PC-9 (cell line): ENCODE measurements around the gene PRKCH. TPM values are rescaled to one million over a fixed set of nuclear protein-coding genes. Genes with fewer than 3 reads are reported as not detected.

Experiments
- BruUV-seq: library from RNA; stranded (reverse); fragments of 400-500 nt; replicated peaks from 2 replicates; lab custom pipeline; 2021; lab: Mats Ljungman, UMichigan
- CTCF ChIA-PET: fragments of 300-600 bp; sonication (Branson Sonifier 250); formaldehyde crosslinking; loops from one replicate; lab custom pipeline; 2022; ENCODE audit warnings: antibody characterized with exemption; lab: Charles Lee
- POLR2A ChIA-PET: fragments of 300-600 bp; sonication (Branson Sonifier 250); formaldehyde crosslinking; loops from one replicate; lab custom pipeline; 2022; ENCODE audit warnings: antibody characterized with exemption; ENCODE audit not compliant: unreplicated experiment; lab: Charles Lee
- DNase-seq, 2 experiments: peaks; one replicate each; pipeline versions ENCODE4 v3.0.0 to v3.0.0-alpha.2; 2015 to 2022; ENCODE audit warnings: mixed read lengths in 1 of 2
- H2AFZ ChIP-seq: fragments of 200-600 bp; sonication (generic); 2 replicates; pipeline ENCODE4 v1.8.1; 2017; ENCODE audit warnings: antibody characterized with exemption
- H3F3A ChIP-seq: fragments of 200-600 bp; sonication (generic); 2 replicates; pipeline ENCODE4 v1.8.1; 2017; ENCODE audit warnings: antibody characterized with exemption, mild to moderate bottlenecking, low read depth; ENCODE audit not compliant: insufficient read depth
- H3K27ac ChIP-seq: fragments of 200-600 bp; sonication (generic); 2 replicates; pipeline ENCODE4 v1.6.1; 2016; ENCODE audit warnings: mixed run types
- H3K27me3 ChIP-seq: fragments of 200-600 bp; sonication (generic); 2 replicates; pipeline ENCODE4 v1.6.1; 2016; ENCODE audit warnings: low read depth, mixed run types; ENCODE audit not compliant: insufficient read depth
- H3K36me3 ChIP-seq: fragments of 200-600 bp; sonication (generic); 2 replicates; pipeline ENCODE4 v1.6.1; 2016; ENCODE audit warnings: low read depth, mixed run types
- H3K4me1 ChIP-seq: fragments of 200-600 bp; sonication (generic); replicated peaks from 2 replicates; pipeline ENCODE4 v1.6.1; 2016; ENCODE audit warnings: mixed run types; ENCODE audit not compliant: insufficient read depth
- H3K4me2 ChIP-seq: fragments of 200-600 bp; sonication (generic); 2 replicates; pipeline ENCODE4 v1.6.1; 2017; ENCODE audit warnings: mixed run types
- H3K4me3 ChIP-seq: fragments of 200-600 bp; sonication (generic); 2 replicates; pipeline ENCODE4 v1.6.1; 2016; ENCODE audit warnings: mixed run types
- H3K79me2 ChIP-seq: fragments of 200-600 bp; sonication (generic); 2 replicates; pipeline ENCODE4 v1.6.1; 2017; ENCODE audit warnings: low read depth, mixed run types
- H3K9me2 ChIP-seq: fragments of 200-600 bp; sonication (generic); 2 replicates; pipeline ENCODE4 v1.8.1; 2017; ENCODE audit warnings: mild to moderate bottlenecking; ENCODE audit not compliant: insufficient read depth
- H3K9me3 ChIP-seq: fragments of 200-600 bp; sonication (generic); 2 replicates; pipeline ENCODE4 v1.8.1; 2016; ENCODE audit warnings: low read depth; ENCODE audit not compliant: insufficient read depth
- H4K20me1 ChIP-seq: fragments of 200-600 bp; sonication (generic); 2 replicates; pipeline ENCODE4 v1.8.1; 2017; ENCODE audit not compliant: insufficient read depth
- CTCF ChIP-seq: fragments of 200-600 bp; sonication (generic); conservative IDR thresholded peaks from 2 replicates; pipeline ENCODE4 v1.6.1; 2017; ENCODE audit warnings: mixed run types, antibody characterized with exemption, mild to moderate bottlenecking, moderate library complexity
- EZH2 ChIP-seq: fragments of 200-600 bp; sonication (generic); IDR thresholded peaks from 2 replicates; pipeline ENCODE4 v1.8.0; 2017; ENCODE audit warnings: antibody characterized with exemption, low read depth
- intact Hi-C: fragments of 100-400 bp; cut with micrococcal nuclease; formaldehyde crosslinking; loops from one replicate; pipeline ENCODE4 v1.10.0; 2022; ENCODE audit not compliant: unreplicated experiment
- total RNA-seq: library from RNA; stranded (reverse); gene quantifications from 2 replicates; pipeline ENCODE4 v1.2.3, GENCODE V29; 2021

The PRKCH gene
- total RNA-seq, 1 experiment from 2014 or later: 32.4 TPM

GRCh38 chr14:61569812-61570548 lies 248.6 kb downstream of the PRKCH start:
- peaks cover 98% of the 10 kb centered on the region for H3K4me1 ChIP-seq
- peak overlapping the region; percentile 72 for H3K4me2 ChIP-seq

GRCh38 chr14:61570549-61571290 lies 249.3 kb downstream of the PRKCH start:
- DNase-seq: no peak
- TF ChIP-seq EZH2 (no peak), CTCF (no peak)
- ChIA-PET POLR2A (interaction anchor here (0.5 to 0.6 kb wide), 4 partner anchors 11 to 171 kb away, joined by 4 to 8 read pairs (median 6); no protein-coding TSS in a partner anchor), CTCF (interaction anchor here (0.5 to 1.4 kb wide), 3 partner anchors 9 to 127 kb away, joined by 3 to 11 read pairs (median 5); no protein-coding TSS in a partner anchor)
- Histone ChIP-seq H3K27me3 (no peaks in the 10 kb centered on the region), H3K9me3 (no peaks in the 10 kb centered on the region), H3K36me3 (no peaks in the 10 kb centered on the region), H4K20me1 (no peaks in the 10 kb centered on the region), H3K4me3 (peak overlapping the region; percentile 14; the same call in 1 of the 2 replicates), H2AFZ (no peak overlapping the region), H3K79me2 (peaks cover 33% of the 10 kb centered on the region), H3K9me2 (no peaks in the 10 kb centered on the region), H3F3A (peaks cover 62% of the 10 kb centered on the region), H3K27ac (peak overlapping the region; percentile 98), H3K4me1 (peaks cover 97% of the 10 kb centered on the region), H3K4me2 (peak overlapping the region; percentile 72)
- intact Hi-C loops: no loop called here
- no TSS peak for BruUV-seq

More at GRCh38 chr14:61569812-61570548, 248.6 kb downstream of the PRKCH start:
- TF ChIP-seq CTCF (no peak), EZH2 (no peak)
- CTCF ChIA-PET: interaction anchor here (0.5 to 1.4 kb wide), 5 partner anchors 9 to 127 kb away, joined by 3 to 11 read pairs (median 3); no protein-coding TSS in a partner anchor
- POLR2A ChIA-PET: interaction anchor here (0.5 to 0.6 kb wide), 3 partner anchors 12 to 817 kb away, joined by 6 to 9 read pairs (median 8); no protein-coding TSS in a partner anchor
- Histone ChIP-seq H3K9me2 (no peaks in the 10 kb centered on the region), H2AFZ (no peak overlapping the region), H3K79me2 (peaks cover 33% of the 10 kb centered on the region), H3K9me3 (no peaks in the 10 kb centered on the region), H3K27me3 (no peaks in the 10 kb centered on the region), H3F3A (peaks cover 70% of the 10 kb centered on the region), H4K20me1 (no peaks in the 10 kb centered on the region), H3K4me3 (peak overlapping the region; percentile 48; the same call in 1 of the 2 replicates), H3K36me3 (no peaks in the 10 kb centered on the region), H3K27ac (peak overlapping the region; percentile 98)
- peak; percentile 78 to 98 for DNase-seq
- intact Hi-C loops: no loop called here
- BruUV-seq: no TSS peak

GRCh38 chr14:61571917-61572316 lies 250.5 kb downstream of the PRKCH start:
- ChIA-PET POLR2A (interaction anchor here (0.6 kb wide), 2 partner anchors 123 kb away, joined by 3 to 5 read pairs; partner anchors contain the start of gene HIF1A), CTCF (no interaction called here)
- H3F3A ChIP-seq: peaks cover 50% of the 10 kb centered on the region
- H3K27me3 ChIP-seq: no peaks in the 10 kb centered on the region
- DNase-seq: no peak
- TF ChIP-seq CTCF (no peak), EZH2 (no peak)
- H3K9me2 ChIP-seq: no peaks in the 10 kb centered on the region
- peaks cover 28% of the 10 kb centered on the region for H3K79me2 ChIP-seq
- no peaks in the 10 kb centered on the region for H3K36me3 ChIP-seq
- H4K20me1 ChIP-seq: no peaks in the 10 kb centered on the region
- H3K4me2 ChIP-seq: peak overlapping the region; percentile 72
- no peak overlapping the region for H3K4me3 ChIP-seq
- peaks cover 92% of the 10 kb centered on the region for H3K4me1 ChIP-seq
- intact Hi-C loops: no loop called here
- H2AFZ ChIP-seq: no peak overlapping the region
- no TSS peak for BruUV-seq
- 0 out of 2 replicates have a peak overlapping the region, but pooled peaks have one; percentile 98 for H3K27ac ChIP-seq
- no peaks in the 10 kb centered on the region for H3K9me3 ChIP-seq
